Measurements from ENCODE around the gene DDB1. TPM values are rescaled to one million over a fixed set of nuclear protein-coding genes. Genes with fewer than 3 reads are reported as not detected.

DDB1 gene
- total and polyA plus RNA-seq, 9 of the 15 experiments (the other 6 are each of a cell fraction or from before 2014, with no cell fraction given) = 172 to 361 (median 266) TPM

DNA sequence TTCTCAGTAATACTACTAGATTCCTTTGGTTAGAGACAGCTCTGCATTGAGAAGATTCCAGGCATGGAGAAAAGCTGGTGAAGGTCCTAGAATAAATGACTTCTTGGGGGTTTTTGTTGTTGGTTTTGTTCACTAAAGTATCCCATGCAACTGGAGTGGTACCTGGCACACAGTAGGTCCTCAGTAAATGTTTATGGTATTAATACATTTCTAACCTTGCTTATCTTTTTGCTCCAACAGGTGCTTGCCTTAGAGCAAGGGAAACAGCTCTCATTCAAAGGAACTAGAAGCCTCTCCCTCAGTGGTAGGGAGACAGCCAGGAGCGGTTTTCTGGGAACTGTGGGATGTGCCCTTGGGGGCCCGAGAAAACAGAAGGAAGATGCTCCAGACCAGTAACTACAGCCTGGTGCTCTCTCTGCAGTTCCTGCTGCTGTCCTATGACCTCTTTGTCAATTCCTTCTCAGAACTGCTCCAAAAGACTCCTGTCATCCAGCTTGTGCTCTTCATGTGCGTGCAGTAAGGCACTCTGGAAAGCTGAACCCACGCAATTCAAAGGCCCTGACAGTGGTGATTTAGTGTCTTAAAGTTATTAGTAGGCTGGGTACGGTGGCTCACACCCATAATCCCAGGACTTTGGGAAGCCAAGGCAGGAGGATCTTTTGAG is 31.2 kb upstream of the DDB1 start:
- H4K20me1 ChIP-seq (replicated peaks; ENCODE audit: control insufficient read depth, insufficient read depth, low read length) = no peaks in the 10 kb centered on the region
- H3K9me1 ChIP-seq (ENCODE audit: control insufficient read depth, insufficient read depth, low read length) = no peaks in the 10 kb centered on the region
- no peak for TF ChIP-seq CREBBP (IDR thresholded peaks at IDR 0.05; ENCODE audit: low read depth, low read length)
- TF ChIP-seq FUS (optimal IDR thresholded peaks at IDR 0.05; ENCODE audit: low read depth, low read length) = no peak
- TF ChIP-seq ZKSCAN1 (IDR thresholded peaks at IDR 0.05; ENCODE audit: low read depth, low read length) = peak; percentile 89
- TF ChIP-seq, protein P1, sequence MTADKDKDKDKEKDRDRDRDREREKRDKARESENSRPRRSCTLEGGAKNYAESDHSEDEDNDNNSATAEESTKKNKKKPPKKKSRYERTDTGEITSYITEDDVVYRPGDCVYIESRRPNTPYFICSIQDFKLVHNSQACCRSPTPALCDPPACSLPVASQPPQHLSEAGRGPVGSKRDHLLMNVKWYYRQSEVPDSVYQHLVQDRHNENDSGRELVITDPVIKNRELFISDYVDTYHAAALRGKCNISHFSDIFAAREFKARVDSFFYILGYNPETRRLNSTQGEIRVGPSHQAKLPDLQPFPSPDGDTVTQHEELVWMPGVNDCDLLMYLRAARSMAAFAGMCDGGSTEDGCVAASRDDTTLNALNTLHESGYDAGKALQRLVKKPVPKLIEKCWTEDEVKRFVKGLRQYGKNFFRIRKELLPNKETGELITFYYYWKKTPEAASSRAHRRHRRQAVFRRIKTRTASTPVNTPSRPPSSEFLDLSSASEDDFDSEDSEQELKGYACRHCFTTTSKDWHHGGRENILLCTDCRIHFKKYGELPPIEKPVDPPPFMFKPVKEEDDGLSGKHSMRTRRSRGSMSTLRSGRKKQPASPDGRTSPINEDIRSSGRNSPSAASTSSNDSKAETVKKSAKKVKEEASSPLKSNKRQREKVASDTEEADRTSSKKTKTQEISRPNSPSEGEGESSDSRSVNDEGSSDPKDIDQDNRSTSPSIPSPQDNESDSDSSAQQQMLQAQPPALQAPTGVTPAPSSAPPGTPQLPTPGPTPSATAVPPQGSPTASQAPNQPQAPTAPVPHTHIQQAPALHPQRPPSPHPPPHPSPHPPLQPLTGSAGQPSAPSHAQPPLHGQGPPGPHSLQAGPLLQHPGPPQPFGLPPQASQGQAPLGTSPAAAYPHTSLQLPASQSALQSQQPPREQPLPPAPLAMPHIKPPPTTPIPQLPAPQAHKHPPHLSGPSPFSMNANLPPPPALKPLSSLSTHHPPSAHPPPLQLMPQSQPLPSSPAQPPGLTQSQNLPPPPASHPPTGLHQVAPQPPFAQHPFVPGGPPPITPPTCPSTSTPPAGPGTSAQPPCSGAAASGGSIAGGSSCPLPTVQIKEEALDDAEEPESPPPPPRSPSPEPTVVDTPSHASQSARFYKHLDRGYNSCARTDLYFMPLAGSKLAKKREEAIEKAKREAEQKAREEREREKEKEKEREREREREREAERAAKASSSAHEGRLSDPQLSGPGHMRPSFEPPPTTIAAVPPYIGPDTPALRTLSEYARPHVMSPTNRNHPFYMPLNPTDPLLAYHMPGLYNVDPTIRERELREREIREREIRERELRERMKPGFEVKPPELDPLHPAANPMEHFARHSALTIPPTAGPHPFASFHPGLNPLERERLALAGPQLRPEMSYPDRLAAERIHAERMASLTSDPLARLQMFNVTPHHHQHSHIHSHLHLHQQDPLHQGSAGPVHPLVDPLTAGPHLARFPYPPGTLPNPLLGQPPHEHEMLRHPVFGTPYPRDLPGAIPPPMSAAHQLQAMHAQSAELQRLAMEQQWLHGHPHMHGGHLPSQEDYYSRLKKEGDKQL (CRISPR knock-in tag; IDR thresholded peaks at IDR 0.05; ENCODE audit: borderline replicate concordance) = no peak
- TF ChIP-seq RAD51 (IDR thresholded peaks at IDR 0.05; ENCODE audit: borderline replicate concordance, low read depth) = no peak
- no peak for TF ChIP-seq ZZZ3 (IDR thresholded peaks at IDR 0.05)
- POLR2A ChIA-PET = interaction anchor here (0.6 to 1.2 kb wide), 4 partner anchors 9 to 325 kb away, joined by 3 to 5 read pairs (median 3); no protein-coding TSS in a partner anchor
- intact Hi-C loops (cut with micrococcal nuclease) (no loop called here), in situ Hi-C loops (cut with MboI) (no loop called here)
- BruUV-seq (replicated peaks) = no TSS peak
- WGBS (ENCODE audit: insufficient coverage, low coverage, missing lambda C conversion rate) = 88% methylated on average over 4 of the region's 5 CpGs
- CTCF ChIA-PET (ENCODE audit: low intra/inter-chr PET ratio) = no interaction called here
- ATAC-seq (no peak), DNase-seq (ENCODE audit: extremely low read depth in 1 of 4, low spot score in 3 of 4) (no peak), FAIRE-seq (no peak)
- peak overlapping the region; percentile 67; the same call in 1 of the 2 replicates for H3K4me3 ChIP-seq
- peak overlapping the region in 1 of 2 experiments; percentile 97; a peak in 1 of 4 replicates for H3K9ac ChIP-seq (ENCODE audit: insufficient read depth in 1 of 2, low read depth in 2 of 2, low read length in 2 of 2)
- peak overlapping the region; percentile 45; the same call in 1 of the 3 replicates for H3K27ac ChIP-seq (ENCODE audit: extremely low read depth, low read depth, low read length)
- peaks cover 55% of the 10 kb centered on the region for H3K36me3 ChIP-seq (ENCODE audit: control insufficient read depth, insufficient read depth, low read length)
- H3K4me2 ChIP-seq (ENCODE audit: insufficient read depth, low read length) = peak overlapping the region; percentile 100
- H3K27me3 ChIP-seq (ENCODE audit: control insufficient read depth in 2 of 2, insufficient read depth in 2 of 2, low read length in 2 of 2) = no peaks in the 10 kb centered on the region
- H3K79me2 ChIP-seq (ENCODE audit: control insufficient read depth, insufficient read depth, low read length) = peaks cover 66% of the 10 kb centered on the region
- H3K9me3 ChIP-seq (replicated peaks; ENCODE audit: control insufficient read depth, insufficient read depth, low read depth, low read length) = no peaks in the 10 kb centered on the region
- H2AFZ ChIP-seq (ENCODE audit: low read depth, low read length) = no peak overlapping the region
- peaks cover 36 to 40% of the 10 kb centered on the region in 2 experiments; a peak in 4 of 5 replicates for H3K4me1 ChIP-seq (replicated peaks in 1 of 2; ENCODE audit: control insufficient read depth in 2 of 2, insufficient read depth in 2 of 2, low read length in 2 of 2)
